GM13977 (cell line): Measurements from ENCODE around the gene RAB40B.

ENCODE experiments used
- DNase-seq: peaks from one replicate; pipeline ENCODE4 v3.0.0; 2012; ENCODE audit warnings: low spot score
- in situ Hi-C: fragments of 300-500 bp; cut with MboI; formaldehyde crosslinking; loops from one replicate; pipeline ENCODE4 v1.12.0; 2022; ENCODE audit warnings: low sequenced_read_pairs, low pct_unique_long_range_greater_than_20kb, mixed read lengths, inconsistent platforms; ENCODE audit not compliant: unreplicated experiment
- TF ChIP-seq, protein P1 (sequence below): IDR thresholded peaks from 2 replicates; pipeline ENCODE4 v1.5.1; 2012; ENCODE audit warnings: mild to moderate bottlenecking, control low read depth; ENCODE audit not compliant: insufficient read depth; ENCODE audit errors: extremely low read depth, missing control alignments

Gene RAB40B

DNA sequence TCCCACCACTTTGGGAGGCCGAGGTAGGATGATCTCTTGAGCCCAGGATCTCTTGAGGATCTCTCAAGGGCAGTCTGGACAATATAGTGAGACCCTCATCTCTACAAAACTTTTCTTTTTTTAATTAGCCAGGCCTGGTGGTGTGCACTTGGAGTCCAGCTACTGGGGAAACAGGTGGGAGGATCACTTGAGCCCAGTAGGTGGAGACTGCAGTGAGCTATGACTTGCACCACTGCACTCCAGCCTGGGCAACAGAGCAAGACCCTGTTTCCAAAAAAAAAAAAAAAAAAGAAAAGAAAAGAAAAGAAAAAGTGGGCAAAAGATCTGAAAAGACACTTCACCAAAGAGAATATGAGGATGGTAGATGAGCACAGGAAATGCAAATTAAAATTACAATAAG, 15.0 kb downstream of the RAB40B start:
- in situ Hi-C loops: no loop called here
- TF ChIP-seq, protein P1, sequence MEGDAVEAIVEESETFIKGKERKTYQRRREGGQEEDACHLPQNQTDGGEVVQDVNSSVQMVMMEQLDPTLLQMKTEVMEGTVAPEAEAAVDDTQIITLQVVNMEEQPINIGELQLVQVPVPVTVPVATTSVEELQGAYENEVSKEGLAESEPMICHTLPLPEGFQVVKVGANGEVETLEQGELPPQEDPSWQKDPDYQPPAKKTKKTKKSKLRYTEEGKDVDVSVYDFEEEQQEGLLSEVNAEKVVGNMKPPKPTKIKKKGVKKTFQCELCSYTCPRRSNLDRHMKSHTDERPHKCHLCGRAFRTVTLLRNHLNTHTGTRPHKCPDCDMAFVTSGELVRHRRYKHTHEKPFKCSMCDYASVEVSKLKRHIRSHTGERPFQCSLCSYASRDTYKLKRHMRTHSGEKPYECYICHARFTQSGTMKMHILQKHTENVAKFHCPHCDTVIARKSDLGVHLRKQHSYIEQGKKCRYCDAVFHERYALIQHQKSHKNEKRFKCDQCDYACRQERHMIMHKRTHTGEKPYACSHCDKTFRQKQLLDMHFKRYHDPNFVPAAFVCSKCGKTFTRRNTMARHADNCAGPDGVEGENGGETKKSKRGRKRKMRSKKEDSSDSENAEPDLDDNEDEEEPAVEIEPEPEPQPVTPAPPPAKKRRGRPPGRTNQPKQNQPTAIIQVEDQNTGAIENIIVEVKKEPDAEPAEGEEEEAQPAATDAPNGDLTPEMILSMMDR: no peak
- no peak for DNase-seq

DNA sequence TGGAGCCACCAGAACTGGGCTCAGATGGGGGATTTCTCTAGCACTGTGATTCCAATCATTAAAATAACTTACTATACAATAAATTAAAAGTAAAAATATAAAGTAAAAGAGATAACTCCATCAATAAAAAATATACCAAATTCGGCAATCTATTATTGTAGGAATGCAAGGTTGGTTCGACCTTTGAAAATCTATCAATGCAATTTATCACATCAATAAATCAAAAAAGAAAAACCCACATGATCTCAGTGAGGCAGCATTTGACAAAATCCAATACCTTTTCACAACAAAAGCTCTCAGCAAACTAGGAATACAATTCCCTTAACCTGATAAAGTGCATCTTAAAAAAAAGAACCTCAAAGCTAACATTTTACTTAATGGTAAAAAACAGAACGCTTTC, 17.0 kb downstream of the RAB40B start:
- TF ChIP-seq, protein P1: no peak

DNA sequence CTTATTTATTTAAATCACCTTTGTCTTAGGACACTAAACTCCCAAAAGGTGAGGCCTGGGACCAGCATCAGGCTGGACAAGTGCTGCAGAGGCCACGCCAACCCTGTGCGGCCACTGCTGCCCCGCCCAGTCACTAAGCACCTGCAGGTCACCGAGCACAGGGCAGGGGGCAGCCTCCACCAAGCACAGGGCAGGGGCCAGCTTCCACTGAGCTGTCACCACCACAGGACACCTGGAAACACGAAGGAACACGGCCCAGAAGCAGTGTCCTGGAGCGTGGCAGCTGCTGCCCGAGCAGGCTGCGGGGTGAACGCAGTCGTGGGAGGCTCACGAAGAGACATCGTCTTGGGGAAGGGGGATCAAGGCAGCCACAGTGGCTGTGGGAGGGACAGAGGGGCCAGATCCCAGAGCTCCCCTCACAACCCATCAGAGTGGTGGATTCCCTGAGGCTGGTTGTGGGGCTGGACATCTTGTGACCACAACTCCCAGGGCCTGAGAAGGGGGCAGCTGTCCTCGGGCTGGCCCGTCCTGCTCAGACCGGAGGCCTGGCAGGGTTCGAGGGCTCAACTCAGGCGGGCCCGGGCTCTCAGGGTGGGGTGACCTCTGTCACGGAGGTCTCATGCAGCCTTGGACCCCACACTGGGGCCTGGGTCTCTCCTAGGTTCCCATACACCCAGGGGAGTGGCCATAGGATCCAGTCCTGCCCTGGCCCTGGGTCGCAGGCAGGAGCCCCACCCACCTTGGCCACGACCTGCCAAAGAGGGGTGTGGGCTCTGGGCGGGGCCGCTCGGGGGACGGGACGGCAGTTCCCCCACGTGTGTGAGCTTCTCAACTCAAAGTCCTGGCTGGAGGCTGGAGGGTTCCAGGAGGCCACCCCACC, 18.7 kb downstream of the RAB40B start:
- TF ChIP-seq, protein P1: no peak
- DNase-seq: no peak
- in situ Hi-C loops: no loop called here

More for the DNA sequence above, 17.0 kb downstream of the RAB40B start:
- in situ Hi-C loops: no loop called here
- DNase-seq: no peak

DNA sequence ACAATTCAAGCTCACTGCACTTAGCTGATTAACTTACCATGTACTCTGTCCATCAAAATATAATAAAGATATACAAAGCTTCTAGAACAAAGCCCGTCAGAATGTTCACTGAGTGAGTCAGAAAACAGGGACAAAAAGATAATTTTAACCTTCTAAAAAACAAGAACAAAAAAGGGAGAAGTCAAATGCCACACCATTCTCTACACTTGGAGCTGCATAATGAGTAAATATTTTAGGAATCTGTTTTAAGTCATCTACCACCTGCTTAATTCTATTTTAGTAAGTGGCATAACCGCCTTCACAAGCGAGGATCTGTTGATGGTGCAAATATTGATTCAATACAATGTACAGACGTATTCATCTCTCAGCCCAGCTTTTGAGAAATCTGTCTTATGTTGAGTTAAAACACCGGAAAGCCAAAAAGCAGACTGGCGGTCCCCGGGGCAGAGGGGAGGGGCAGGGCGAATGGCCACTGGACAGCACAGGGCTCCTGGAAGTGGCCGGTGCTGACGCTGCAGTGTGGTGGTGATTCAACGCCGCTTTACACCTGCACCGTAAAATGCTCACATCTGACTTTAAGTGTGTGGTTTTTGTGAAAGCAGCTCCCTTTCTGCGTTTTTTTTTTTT, 20.1 kb downstream of the RAB40B start:
- no peak for DNase-seq
- in situ Hi-C loops: no loop called here
- TF ChIP-seq, protein P1: no peak

DNA sequence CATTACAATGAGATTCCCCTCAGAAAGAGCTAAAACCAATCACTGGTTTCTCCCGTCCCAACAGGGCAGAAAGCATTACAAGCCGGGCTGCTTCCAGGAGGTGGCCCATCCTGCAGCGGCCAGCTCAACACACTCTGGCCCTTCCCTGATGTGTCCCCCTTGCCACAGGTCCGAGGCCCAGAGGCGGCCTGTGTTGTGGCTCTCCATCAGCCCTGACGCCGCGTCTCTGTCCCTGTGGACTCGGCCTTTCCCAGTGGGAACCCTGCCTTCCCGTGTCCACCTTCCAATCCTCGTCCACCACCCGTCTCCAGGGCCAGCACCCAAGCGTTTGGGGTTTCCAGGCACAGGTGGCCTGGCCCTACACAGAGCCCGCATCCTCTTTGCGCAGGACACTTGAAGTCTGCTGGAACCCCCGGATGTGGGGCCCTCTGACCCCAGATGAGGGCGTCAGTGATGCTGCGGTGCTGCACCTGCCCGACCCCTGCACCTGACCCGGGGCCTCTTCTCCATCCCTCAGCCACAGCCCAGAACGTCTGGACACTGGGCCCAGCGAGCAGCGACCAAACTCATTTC, 21.1 kb downstream of the RAB40B start:
- TF ChIP-seq, protein P1: no peak
- in situ Hi-C loops: no loop called here
- DNase-seq: no peak

DNA sequence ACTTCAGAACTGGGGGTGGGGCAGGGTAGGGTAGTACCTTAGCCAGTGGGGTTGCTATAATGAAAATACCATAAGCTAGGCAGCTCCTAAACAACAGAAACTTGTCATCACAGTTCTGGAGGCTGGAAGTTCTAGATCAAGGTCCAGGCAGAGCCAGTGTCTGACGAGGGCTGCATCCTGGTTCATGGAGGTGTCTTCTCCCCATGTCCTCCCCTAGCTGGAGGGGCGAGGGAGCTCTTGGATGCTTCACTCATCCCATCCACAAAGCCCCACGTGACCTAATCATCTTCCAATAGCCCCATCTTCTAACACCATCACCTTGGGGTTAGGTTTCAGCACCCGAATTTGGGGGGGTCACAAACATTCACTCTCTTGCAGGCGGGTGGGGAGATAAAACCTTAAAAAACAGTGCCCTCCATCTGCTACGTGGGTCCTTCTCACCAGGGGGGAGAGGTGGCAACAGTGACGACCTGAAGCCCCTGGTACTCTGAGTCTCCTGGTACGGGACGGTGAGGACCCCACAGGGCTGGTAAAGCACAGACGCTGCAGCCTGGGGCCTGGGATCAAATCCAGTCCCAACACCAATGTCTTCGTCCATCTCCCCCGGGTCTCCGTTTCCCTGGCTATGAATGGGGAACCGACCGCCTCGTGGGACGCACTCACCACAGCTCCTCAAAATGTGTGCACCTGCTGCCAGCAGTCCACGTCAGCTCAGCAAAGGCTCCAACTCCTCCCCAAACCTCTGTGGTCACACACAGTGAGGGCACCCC, 22.8 kb downstream of the RAB40B start:
- DNase-seq: no peak
- in situ Hi-C loops: no loop called here
- TF ChIP-seq, protein P1: no peak
